IMR-90 (cell line): Measurements from ENCODE around the gene RIMS3. TPM values are rescaled to one million over a fixed set of nuclear protein-coding genes. Genes with fewer than 3 reads are reported as not detected.

Source experiments
- ATAC-seq: fragments of 200-7000 bp; cut with Tn5 transposase; 2 replicates; pipeline ENCODE4 v1.9.1; 2020; ENCODE audit warnings: low read depth, mild to moderate bottlenecking, moderate library complexity
- BruUV-seq: library from RNA; stranded (reverse); fragments of 400-500 nt; replicated peaks from 2 replicates; lab custom pipeline; 2021; lab: Mats Ljungman, UMichigan
- CTCF ChIA-PET: fragments of 300-600 bp; formaldehyde crosslinking; extraction: SDS; loops from one replicate; lab custom pipeline; 2021; ENCODE audit warnings: antibody characterized with exemption; lab: Yijun Ruan, JAX
- POLR2A ChIA-PET: fragments of 300-600 bp; sonication (Branson Sonifier 250); formaldehyde crosslinking; loops from one replicate; lab custom pipeline; 2022; ENCODE audit warnings: antibody characterized with exemption; ENCODE audit not compliant: unreplicated experiment; lab: Charles Lee
- DNase-seq: peaks from one replicate; pipeline ENCODE4 v3.0.0; 2013
- H2AFZ ChIP-seq: replicated peaks from 2 replicates; pipeline ENCODE3; 2013; ENCODE audit warnings: low read length, mild to moderate bottlenecking; ENCODE audit not compliant: poor library complexity
- H2AK5ac ChIP-seq: 2 replicates; pipeline ENCODE4 v1.6.1; 2013; ENCODE audit warnings: low read depth, low read length, inconsistent platforms
- H2AK9ac ChIP-seq: replicated peaks from 2 replicates; pipeline ENCODE3; 2013; ENCODE audit warnings: mild to moderate bottlenecking, low read depth, low read length, moderate library complexity; ENCODE audit not compliant: poor library complexity
- H2BK120ac ChIP-seq: 2 replicates; pipeline ENCODE4 v1.6.1; 2013; ENCODE audit warnings: low read depth, low read length, inconsistent platforms
- H2BK15ac ChIP-seq: 3 replicates; pipeline ENCODE4 v1.6.1; 2013; ENCODE audit warnings: low read depth, low read length, inconsistent platforms
- H2BK20ac ChIP-seq: 2 replicates; pipeline ENCODE4 v1.6.1; 2013; ENCODE audit warnings: low read depth, mild to moderate bottlenecking, inconsistent platforms, low read length, moderate library complexity
- H2BK5ac ChIP-seq: 2 replicates; pipeline ENCODE4 v1.6.1; 2013; ENCODE audit warnings: mild to moderate bottlenecking, low read depth, low read length, inconsistent platforms; ENCODE audit not compliant: poor library complexity, severe bottlenecking
- H3K14ac ChIP-seq: replicated peaks from 2 replicates; pipeline ENCODE4 v1.6.1; 2013; ENCODE audit warnings: low read depth, low read length, inconsistent platforms
- H3K18ac ChIP-seq: 2 replicates; pipeline ENCODE4 v1.6.1; 2013; ENCODE audit warnings: low read depth, low read length, control low read depth
- H3K23ac ChIP-seq: 2 replicates; pipeline ENCODE4 v1.6.1; 2013; ENCODE audit warnings: low read depth, low read length, inconsistent platforms
- H3K27ac ChIP-seq: 2 replicates; pipeline ENCODE4 v1.5.1; 2013; ENCODE audit warnings: mild to moderate bottlenecking, control low read depth, low read length; ENCODE audit not compliant: insufficient read depth
- H3K27me3 ChIP-seq: 2 replicates; pipeline ENCODE4 v1.6.1; 2013; ENCODE audit warnings: low read length; ENCODE audit not compliant: control insufficient read depth, insufficient read depth
- H3K36me3 ChIP-seq: 2 replicates; pipeline ENCODE4 v1.6.1; 2013; ENCODE audit warnings: low read length, mixed read lengths; ENCODE audit not compliant: control insufficient read depth, insufficient read depth
- H3K4ac ChIP-seq: 2 replicates; pipeline ENCODE4 v1.6.1; 2013; ENCODE audit warnings: low read depth, low read length, inconsistent platforms
- H3K4me1 ChIP-seq: 2 replicates; pipeline ENCODE4 v1.6.1; 2013; ENCODE audit warnings: low read length, mixed read lengths; ENCODE audit not compliant: control insufficient read depth, insufficient read depth
- H3K4me2 ChIP-seq: 2 replicates; pipeline ENCODE4 v1.6.1; 2013; ENCODE audit warnings: low read depth, mild to moderate bottlenecking, control low read depth, low read length, moderate library complexity
- H3K4me3 ChIP-seq: 2 replicates; pipeline ENCODE4 v1.5.1; 2013; ENCODE audit warnings: low read depth, mild to moderate bottlenecking, control low read depth, low read length, moderate library complexity; ENCODE audit not compliant: insufficient read depth
- H3K56ac ChIP-seq: 2 replicates; pipeline ENCODE4 v1.6.1; 2013; ENCODE audit warnings: low read length, inconsistent platforms; ENCODE audit not compliant: insufficient read depth; ENCODE audit errors: extremely low read depth
- H3K79me1 ChIP-seq, 2 experiments: 2 replicates each; pipeline ENCODE4 v1.6.1; 2013; ENCODE audit warnings: low read length in 2 of 2, inconsistent platforms in 1 of 2, low read depth in 1 of 2
- H3K9ac ChIP-seq: 2 replicates; pipeline ENCODE4 v1.6.1; 2013; ENCODE audit warnings: low read depth, low read length, control low read depth
- H3K9me1 ChIP-seq: 2 replicates; pipeline ENCODE4 v1.6.1; 2013; ENCODE audit warnings: low read length, inconsistent platforms; ENCODE audit not compliant: insufficient read depth
- H3K9me3 ChIP-seq: 2 replicates; pipeline ENCODE4 v1.6.1; 2013; ENCODE audit warnings: low read length; ENCODE audit not compliant: control insufficient read depth, insufficient read depth
- H4K20me1 ChIP-seq: 2 replicates; pipeline ENCODE4 v1.6.1; 2013; ENCODE audit warnings: low read length, inconsistent platforms; ENCODE audit not compliant: insufficient read depth
- H4K5ac ChIP-seq: 2 replicates; pipeline ENCODE4 v1.6.1; 2013; ENCODE audit warnings: mild to moderate bottlenecking, low read depth, low read length, control low read depth
- H4K8ac ChIP-seq, 2 experiments: 2 replicates each; pipeline ENCODE4 v1.6.1; 2013; ENCODE audit warnings: low read depth in 2 of 2, low read length in 2 of 2, control low read depth in 1 of 2, inconsistent platforms in 1 of 2
- H4K91ac ChIP-seq: 2 replicates; pipeline ENCODE4 v1.6.1; 2013; ENCODE audit warnings: low read depth, low read length, inconsistent platforms; ENCODE audit not compliant: insufficient read depth
- BHLHE40 ChIP-seq: fragments of 150-350 bp; IDR thresholded peaks from 2 replicates; pipeline ENCODE4 v1.6.1; 2016; ENCODE audit warnings: mild to moderate bottlenecking, low read depth, low read length
- CEBPB ChIP-seq: IDR thresholded peaks from 2 replicates; pipeline ENCODE4 v1.6.1; 2012; ENCODE audit warnings: low read depth, low read length, improper control_type of control experiment
- CHD1 ChIP-seq: IDR thresholded peaks from 2 replicates; pipeline ENCODE4 v1.6.1; 2012; ENCODE audit warnings: low read depth, low read length, improper control_type of control experiment
- ELK1 ChIP-seq: fragments of 150-350 bp; IDR thresholded peaks from 2 replicates; pipeline ENCODE4 v1.6.1; 2016; ENCODE audit warnings: low read depth, mild to moderate bottlenecking, low read length, moderate library complexity, borderline replicate concordance
- FOS ChIP-seq: fragments of 150-350 bp; IDR thresholded peaks from 2 replicates; pipeline ENCODE4 v1.6.1; 2016; ENCODE audit warnings: low read depth, low read length
- MAZ ChIP-seq: IDR thresholded peaks from 2 replicates; pipeline ENCODE4 v1.6.1; 2012; ENCODE audit warnings: low read depth, mild to moderate bottlenecking, low read length, improper control_type of control experiment, moderate library complexity, borderline replicate concordance
- MXI1 ChIP-seq: IDR thresholded peaks from 2 replicates; pipeline ENCODE4 v1.6.1; 2012; ENCODE audit warnings: low read depth, mild to moderate bottlenecking, low read length, moderate library complexity, borderline replicate concordance
- NFE2L2 ChIP-seq: fragments of 150-350 bp; IDR thresholded peaks from 2 replicates; pipeline ENCODE4 v1.6.1; 2016; ENCODE audit warnings: low read depth, mild to moderate bottlenecking, low read length
- POLR2A ChIP-seq: IDR thresholded peaks from 2 replicates; pipeline ENCODE4 v1.6.1; 2012; ENCODE audit warnings: mild to moderate bottlenecking, low read depth, low read length
- RCOR1 ChIP-seq: IDR thresholded peaks from 2 replicates; pipeline ENCODE4 v1.6.1; 2012; ENCODE audit warnings: mild to moderate bottlenecking, low read length, improper control_type of control experiment; ENCODE audit not compliant: insufficient replicate concordance
- SMC3 ChIP-seq: fragments of 150-350 bp; IDR thresholded peaks from 2 replicates; pipeline ENCODE4 v1.6.1; 2016; ENCODE audit warnings: low read depth, mild to moderate bottlenecking, antibody characterized with exemption, low read length, moderate library complexity
- WGBS, 2 experiments: methylation state at CpG; one replicate each; pipeline versions ENCODE4 v1.1.5 to v1.1.7; 2013; ENCODE audit warnings: missing lambda C conversion rate in 2 of 2; ENCODE audit not compliant: insufficient read length in 1 of 2; ENCODE audit errors: extremely low coverage in 2 of 2; 5-methylcytosine and 5-hydroxymethylcytosine counted together
- dilution Hi-C: fragments of 300-500 bp; cut with HindIII; formaldehyde crosslinking; loops from one replicate; pipeline ENCODE4 v1.14.3; 2018; ENCODE audit warnings: low sequenced_read_pairs; ENCODE audit not compliant: unreplicated experiment
- in situ Hi-C: fragments of 300-500 bp; cut with MboI; formaldehyde crosslinking; loops from 3 replicates; pipeline ENCODE4 v1.14.3; 2019; ENCODE audit warnings: low sequenced_read_pairs, inconsistent platforms, mixed read lengths
- intact Hi-C: fragments of 100-400 bp; cut with micrococcal nuclease; formaldehyde crosslinking; loops from 2 replicates; pipeline ENCODE4 v1.10.0; 2022
- polyA plus RNA-seq, 3 experiments: library from polyadenylated mRNA; depleted of rRNA; stranded (reverse); fragments of >200 nt; gene quantifications; 2 replicates each; pipeline ENCODE4 v1.2.3, GENCODE V29; 2012; ENCODE audit warnings: low replicate concordance in 1 of 3
- total RNA-seq: library from RNA; depleted of rRNA; stranded (reverse); fragments of >200 nt; gene quantifications from 2 replicates; pipeline ENCODE4 v1.2.3, GENCODE V29; 2012
- TF ChIP-seq, protein P1 (sequence below): fragments of 150-350 bp; IDR thresholded peaks from 2 replicates; pipeline ENCODE4 v1.6.1; 2017; ENCODE audit warnings: mild to moderate bottlenecking, antibody characterized with exemption, low read length, low read depth
- TF ChIP-seq, protein P2 (sequence below): conservative IDR thresholded peaks from 2 replicates; pipeline ENCODE4 v1.5.1; 2012; ENCODE audit warnings: mild to moderate bottlenecking, low read depth, low read length, improper control_type of control experiment

Gene RIMS3
- total and polyA plus RNA-seq, 2 of the 4 experiments (the other 2 are of a cell fraction), result 0.10 to 0.36 TPM

GRCh38 chr1:40645118-40645680, 20.3 kb downstream of the RIMS3 start:
- Histone ChIP-seq H3K4me3 (no peak overlapping the region), H2BK120ac (no peak overlapping the region), H2BK15ac (no peak overlapping the region), H3K4me1 (no peaks in the 10 kb centered on the region), H4K91ac (no peak overlapping the region), H2AK9ac (no peak overlapping the region), H3K23ac (no peak overlapping the region), H2AFZ (no peak overlapping the region), H3K9ac (no peak overlapping the region), H3K27ac (no peak overlapping the region), H3K4ac (no peak overlapping the region), H3K18ac (no peak overlapping the region), H4K8ac (no peak overlapping the region), H3K4me2 (no peak overlapping the region), H4K5ac (no peak overlapping the region), H2AK5ac (no peak overlapping the region), H4K20me1 (no peaks in the 10 kb centered on the region; the same call in 1 of the 2 replicates), H3K79me1 (no peaks in the 10 kb centered on the region), H2BK5ac (no peak overlapping the region), H2BK20ac (no peak overlapping the region), H3K56ac (no peak overlapping the region), H3K9me3 (no peaks in the 10 kb centered on the region), H3K36me3 (no peaks in the 10 kb centered on the region), H3K9me1 (no peaks in the 10 kb centered on the region), H3K27me3 (peaks cover 8% of the 10 kb centered on the region; the same call in 1 of the 2 replicates), H3K14ac (no peak overlapping the region)
- ATAC-seq, result no peak
- TF ChIP-seq, protein P1, sequence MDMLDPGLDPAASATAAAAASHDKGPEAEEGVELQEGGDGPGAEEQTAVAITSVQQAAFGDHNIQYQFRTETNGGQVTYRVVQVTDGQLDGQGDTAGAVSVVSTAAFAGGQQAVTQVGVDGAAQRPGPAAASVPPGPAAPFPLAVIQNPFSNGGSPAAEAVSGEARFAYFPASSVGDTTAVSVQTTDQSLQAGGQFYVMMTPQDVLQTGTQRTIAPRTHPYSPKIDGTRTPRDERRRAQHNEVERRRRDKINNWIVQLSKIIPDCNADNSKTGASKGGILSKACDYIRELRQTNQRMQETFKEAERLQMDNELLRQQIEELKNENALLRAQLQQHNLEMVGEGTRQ, result no peak
- TF ChIP-seq POLR2A, result no peak
- TF ChIP-seq SMC3, result no peak
- TF ChIP-seq MAZ, result no peak
- TF ChIP-seq BHLHE40, result no peak
- no peak for TF ChIP-seq FOS
- TF ChIP-seq CEBPB, result no peak
- no peak for TF ChIP-seq CHD1
- no peak for TF ChIP-seq MXI1
- TF ChIP-seq ELK1, result no peak
- no peak for TF ChIP-seq RCOR1
- no peak for TF ChIP-seq NFE2L2
- TF ChIP-seq, protein P2, sequence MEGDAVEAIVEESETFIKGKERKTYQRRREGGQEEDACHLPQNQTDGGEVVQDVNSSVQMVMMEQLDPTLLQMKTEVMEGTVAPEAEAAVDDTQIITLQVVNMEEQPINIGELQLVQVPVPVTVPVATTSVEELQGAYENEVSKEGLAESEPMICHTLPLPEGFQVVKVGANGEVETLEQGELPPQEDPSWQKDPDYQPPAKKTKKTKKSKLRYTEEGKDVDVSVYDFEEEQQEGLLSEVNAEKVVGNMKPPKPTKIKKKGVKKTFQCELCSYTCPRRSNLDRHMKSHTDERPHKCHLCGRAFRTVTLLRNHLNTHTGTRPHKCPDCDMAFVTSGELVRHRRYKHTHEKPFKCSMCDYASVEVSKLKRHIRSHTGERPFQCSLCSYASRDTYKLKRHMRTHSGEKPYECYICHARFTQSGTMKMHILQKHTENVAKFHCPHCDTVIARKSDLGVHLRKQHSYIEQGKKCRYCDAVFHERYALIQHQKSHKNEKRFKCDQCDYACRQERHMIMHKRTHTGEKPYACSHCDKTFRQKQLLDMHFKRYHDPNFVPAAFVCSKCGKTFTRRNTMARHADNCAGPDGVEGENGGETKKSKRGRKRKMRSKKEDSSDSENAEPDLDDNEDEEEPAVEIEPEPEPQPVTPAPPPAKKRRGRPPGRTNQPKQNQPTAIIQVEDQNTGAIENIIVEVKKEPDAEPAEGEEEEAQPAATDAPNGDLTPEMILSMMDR, result no peak
- intact Hi-C loops, result no loop called here
- ChIA-PET POLR2A (no interaction called here), CTCF (interaction anchor here (2.0 kb wide), 1 partner anchor 15 kb away, joined by 5 read pairs; no protein-coding TSS in a partner anchor)
- WGBS, 2 experiments, result 100% methylated on average over 1 of the region's 5 CpGs; no CpG with 5 or more reads in 1 of the 2 experiments
- no TSS peak for BruUV-seq
- no peak for DNase-seq
- in situ Hi-C loops, result loop anchor here (25.0 kb wide), 1 partner anchor 317 kb away; no protein-coding TSS in a partner anchor
- dilution Hi-C loops, result no loop called here
